Measurements from ENCODE around the gene SMOC2. TPM values are rescaled to one million over a fixed set of nuclear protein-coding genes. Genes with fewer than 3 reads are reported as not detected.

SMOC2 gene
- total RNA-seq, 4 donors from 2014 or later, result 45.8 to 382 (median 160) TPM

DNA sequence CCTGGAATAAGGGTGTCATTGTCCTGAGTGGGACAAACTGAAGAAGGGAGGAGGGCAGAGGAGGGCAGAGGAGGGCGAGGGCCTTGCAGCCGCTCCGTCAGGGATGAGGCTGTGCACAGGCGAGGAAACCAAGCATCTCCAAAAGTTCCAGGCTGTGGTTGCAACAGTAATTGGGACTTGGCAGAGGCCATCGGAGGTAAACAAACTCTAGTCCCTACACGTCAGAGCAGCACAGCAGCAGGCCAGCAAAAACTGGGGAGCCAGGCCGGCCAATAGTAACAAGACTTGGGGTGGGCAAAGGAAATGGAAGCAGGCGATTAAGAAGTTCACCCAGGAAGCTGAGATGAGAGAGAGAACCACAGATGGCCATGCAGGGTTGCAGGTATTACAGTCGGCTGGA, 142.8 kb downstream of the SMOC2 start:
- peak; percentile 66 for ATAC-seq

DNA sequence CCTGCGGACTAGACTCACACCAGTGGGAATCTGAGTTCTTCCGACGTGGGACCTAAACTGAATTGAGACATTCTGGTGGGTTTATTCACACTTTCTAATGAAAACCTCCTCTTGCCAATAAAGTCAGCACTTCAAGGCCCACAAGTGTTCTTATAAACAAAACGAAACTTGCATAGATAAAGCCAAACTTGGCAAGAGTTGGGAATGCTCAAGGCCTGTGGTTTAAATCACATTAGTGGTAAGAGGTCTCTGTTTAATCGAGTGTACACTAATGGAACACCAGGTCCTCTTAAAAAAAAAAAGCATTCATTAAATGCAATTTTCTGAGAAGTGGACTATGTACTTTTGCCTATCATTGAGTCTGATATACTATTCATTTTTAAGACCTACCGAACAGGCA, 143.3 kb downstream of the SMOC2 start:
- H3K27ac ChIP-seq, result peak overlapping the region in 2 of 4 donors; percentile 44 to 63
- no peak for ATAC-seq
- no peaks in the 10 kb centered on the region for H3K9me3 ChIP-seq
- H3K27me3 ChIP-seq, result no peaks in the 10 kb centered on the region
- H3K4me3 ChIP-seq, result no peak overlapping the region
- WGBS, 2 donors (ENCODE audit: low coverage in 1 of 2), result 38 to 51% methylated on average over 4 to 6 of the region's 6 CpGs
- peaks cover 0 to 39% (median 2%) of the 10 kb centered on the region in 3 donors for H3K4me1 ChIP-seq
- no peaks in the 10 kb centered on the region for H3K36me3 ChIP-seq
- TF ChIP-seq EP300 (IDR thresholded peaks at IDR 0.05), result no peak
- peak; percentile 16 for TF ChIP-seq POLR2AphosphoS5 (IDR thresholded peaks at IDR 0.05)

More for the DNA sequence above, 142.8 kb downstream of the SMOC2 start:
- peak overlapping the region in 3 of 4 donors; percentile 8 to 63 (median 44) for H3K27ac ChIP-seq
- H3K4me3 ChIP-seq, result no peak overlapping the region
- H3K36me3 ChIP-seq, result no peaks in the 10 kb centered on the region
- no peaks in the 10 kb centered on the region for H3K27me3 ChIP-seq
- peaks cover 0 to 44% (median 2%) of the 10 kb centered on the region in 3 donors for H3K4me1 ChIP-seq
- TF ChIP-seq EP300 (IDR thresholded peaks at IDR 0.05), result no peak
- no peak for TF ChIP-seq POLR2A (IDR thresholded peaks at IDR 0.05)
- TF ChIP-seq, protein P1, sequence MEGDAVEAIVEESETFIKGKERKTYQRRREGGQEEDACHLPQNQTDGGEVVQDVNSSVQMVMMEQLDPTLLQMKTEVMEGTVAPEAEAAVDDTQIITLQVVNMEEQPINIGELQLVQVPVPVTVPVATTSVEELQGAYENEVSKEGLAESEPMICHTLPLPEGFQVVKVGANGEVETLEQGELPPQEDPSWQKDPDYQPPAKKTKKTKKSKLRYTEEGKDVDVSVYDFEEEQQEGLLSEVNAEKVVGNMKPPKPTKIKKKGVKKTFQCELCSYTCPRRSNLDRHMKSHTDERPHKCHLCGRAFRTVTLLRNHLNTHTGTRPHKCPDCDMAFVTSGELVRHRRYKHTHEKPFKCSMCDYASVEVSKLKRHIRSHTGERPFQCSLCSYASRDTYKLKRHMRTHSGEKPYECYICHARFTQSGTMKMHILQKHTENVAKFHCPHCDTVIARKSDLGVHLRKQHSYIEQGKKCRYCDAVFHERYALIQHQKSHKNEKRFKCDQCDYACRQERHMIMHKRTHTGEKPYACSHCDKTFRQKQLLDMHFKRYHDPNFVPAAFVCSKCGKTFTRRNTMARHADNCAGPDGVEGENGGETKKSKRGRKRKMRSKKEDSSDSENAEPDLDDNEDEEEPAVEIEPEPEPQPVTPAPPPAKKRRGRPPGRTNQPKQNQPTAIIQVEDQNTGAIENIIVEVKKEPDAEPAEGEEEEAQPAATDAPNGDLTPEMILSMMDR (IDR thresholded peaks at IDR 0.05), result no peak
- TF ChIP-seq POLR2AphosphoS5 (IDR thresholded peaks at IDR 0.05), result peak; percentile 82
- no peaks in the 10 kb centered on the region for H3K9me3 ChIP-seq
- WGBS, 2 donors (ENCODE audit: low coverage in 1 of 2), result 43 to 76% methylated on average over 5 to 9 of the region's 9 CpGs

DNA sequence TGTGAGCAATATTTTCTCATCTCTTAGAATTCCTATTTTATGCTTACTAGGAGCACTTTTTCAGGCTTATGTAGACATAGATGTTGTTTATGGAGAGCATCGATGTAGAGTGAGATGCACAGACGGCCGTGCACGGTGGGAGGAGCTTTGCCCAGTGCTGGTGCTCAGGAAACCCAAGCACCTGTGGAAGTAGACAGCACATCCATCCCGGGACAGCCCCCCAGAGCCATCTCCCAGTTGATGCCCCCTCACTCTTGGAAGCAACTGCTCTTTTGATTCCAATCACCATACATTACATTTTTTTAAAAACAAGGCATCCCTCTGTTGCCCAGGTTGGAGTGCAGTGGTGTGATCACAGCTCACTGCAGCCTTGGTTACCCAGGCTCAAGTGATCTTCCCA, 143.7 kb downstream of the SMOC2 start:
- TF ChIP-seq, protein P1 (IDR thresholded peaks at IDR 0.05), result no peak
- TF ChIP-seq POLR2AphosphoS5 (IDR thresholded peaks at IDR 0.05) (no peak), POLR2A (IDR thresholded peaks at IDR 0.05) (no peak), EP300 (IDR thresholded peaks at IDR 0.05) (no peak)
- 38 to 90% methylated on average over 2 to 5 of the region's 5 CpGs for WGBS, 2 donors (ENCODE audit: low coverage in 1 of 2)
- Histone ChIP-seq H3K27ac (peak overlapping the region in 2 of 4 donors; percentile 44 to 63), H3K4me1 (peaks cover 0 to 35% (median 2%) of the 10 kb centered on the region in 3 donors), H3K4me3 (no peak overlapping the region), H3K36me3 (no peaks in the 10 kb centered on the region), H3K27me3 (no peaks in the 10 kb centered on the region), H3K9me3 (no peaks in the 10 kb centered on the region)
- ATAC-seq, result no peak

DNA sequence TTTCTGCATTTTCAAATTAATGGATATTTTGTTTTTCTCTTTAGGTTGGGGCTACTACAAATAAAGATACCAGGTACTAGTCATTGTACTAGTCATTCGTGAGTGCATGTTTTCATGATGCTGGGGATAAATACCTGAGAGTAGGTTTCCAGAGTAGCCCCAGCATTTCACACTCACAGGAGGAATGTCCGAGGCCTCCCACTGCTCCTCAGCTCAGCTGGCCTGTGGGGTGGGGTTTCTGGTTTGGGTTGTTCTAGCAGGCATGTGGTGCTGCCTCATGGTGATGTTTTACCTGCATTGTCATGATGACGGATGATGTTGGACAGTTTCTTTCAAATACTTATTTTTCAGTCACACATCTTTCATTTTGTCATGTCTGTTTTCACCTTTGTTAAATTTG, 144.5 kb downstream of the SMOC2 start:
- Histone ChIP-seq H3K27ac (peak overlapping the region in 1 of 4 donors; percentile 44), H3K36me3 (no peaks in the 10 kb centered on the region), H3K9me3 (no peaks in the 10 kb centered on the region), H3K4me3 (no peak overlapping the region), H3K27me3 (no peaks in the 10 kb centered on the region), H3K4me1 (peaks cover 0 to 37% (median 2%) of the 10 kb centered on the region in 3 donors)
- ATAC-seq, result no peak
- WGBS, 2 donors (ENCODE audit: low coverage in 1 of 2), result 24 to 81% methylated on average over 2 to 3 of the region's 3 CpGs
- TF ChIP-seq POLR2A (IDR thresholded peaks at IDR 0.05) (no peak), POLR2AphosphoS5 (IDR thresholded peaks at IDR 0.05) (no peak), EP300 (IDR thresholded peaks at IDR 0.05) (no peak)
- TF ChIP-seq, protein P1 (IDR thresholded peaks at IDR 0.05), result no peak

DNA sequence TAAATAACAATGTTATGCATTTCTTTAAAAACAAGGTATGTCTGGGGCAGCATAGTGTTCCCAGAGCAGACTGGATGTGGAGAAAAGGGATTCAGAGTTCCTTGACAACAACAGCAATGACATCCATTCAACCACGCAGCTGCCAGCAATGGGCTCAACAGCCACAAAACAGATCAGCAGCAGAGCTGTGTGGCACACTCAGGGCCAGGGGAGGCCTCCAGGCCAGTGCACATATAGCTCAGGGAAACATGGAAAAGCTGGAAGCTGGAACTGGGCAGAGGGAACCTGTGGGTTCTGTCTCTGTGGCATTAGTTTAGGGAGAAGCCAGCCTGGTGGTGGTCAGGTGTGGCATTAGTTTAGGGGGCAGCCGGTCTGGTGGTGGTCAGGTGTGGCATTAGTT, 148.3 kb downstream of the SMOC2 start:
- H3K4me1 ChIP-seq, result peaks cover 0 to 22% (median 2%) of the 10 kb centered on the region in 3 donors
- no peak overlapping the region for H3K27ac ChIP-seq
- TF ChIP-seq POLR2AphosphoS5 (IDR thresholded peaks at IDR 0.05) (no peak), EP300 (IDR thresholded peaks at IDR 0.05) (no peak), POLR2A (IDR thresholded peaks at IDR 0.05) (no peak)
- TF ChIP-seq, protein P1 (IDR thresholded peaks at IDR 0.05), result no peak
- 100% methylated on average over 1 of the region's 2 CpGs; no CpG with 5 or more reads in 1 of the 2 donors for WGBS, 2 donors (ENCODE audit: low coverage in 1 of 2)
- H3K4me3 ChIP-seq, result no peak overlapping the region
- ATAC-seq, result no peak
- no peaks in the 10 kb centered on the region for H3K9me3 ChIP-seq
- H3K36me3 ChIP-seq, result no peaks in the 10 kb centered on the region
- H3K27me3 ChIP-seq, result no peaks in the 10 kb centered on the region
